ENCODE results near the gene ZHX3. TPM values are rescaled to one million over a fixed set of nuclear protein-coding genes. Genes with fewer than 3 reads are reported as not detected.

ZHX3 gene
- total and polyA plus RNA-seq, 10 of the 15 experiments (the other 5 are each of a cell fraction or from before 2014, with no cell fraction given): 1.3 to 14.0 (median 5.0) TPM

DNA sequence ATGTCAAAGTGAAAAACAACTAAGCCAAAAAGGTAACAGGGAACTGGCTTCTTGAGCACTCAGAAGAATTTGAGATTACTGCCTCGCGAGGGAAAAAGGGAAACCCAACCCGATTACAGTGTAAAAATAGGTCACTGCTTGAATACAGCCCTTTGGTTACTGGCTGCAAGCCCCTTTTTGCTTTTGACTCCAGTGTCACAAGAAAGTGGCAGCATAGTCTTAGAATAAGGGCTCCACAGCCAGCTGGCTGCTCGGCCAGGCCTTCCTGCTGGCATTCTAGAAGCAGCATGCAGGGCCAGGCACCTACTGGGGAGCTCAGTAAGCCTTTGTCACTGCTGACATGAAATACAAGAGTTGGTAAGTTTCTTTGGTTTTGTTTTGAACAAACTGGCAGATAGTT lies 83.0 kb downstream of the ZHX3 start (continued):
- TF ChIP-seq ASH2L (IDR thresholded peaks at IDR 0.05; ENCODE audit: borderline replicate concordance, low read depth): no peak
- no peak for TF ChIP-seq SIX5 (IDR thresholded peaks at IDR 0.05; ENCODE audit: low read depth, low read length, severe bottlenecking)
- TF ChIP-seq SREBF1 (IDR thresholded peaks at IDR 0.05; ENCODE audit: low read length): no peak

DNA sequence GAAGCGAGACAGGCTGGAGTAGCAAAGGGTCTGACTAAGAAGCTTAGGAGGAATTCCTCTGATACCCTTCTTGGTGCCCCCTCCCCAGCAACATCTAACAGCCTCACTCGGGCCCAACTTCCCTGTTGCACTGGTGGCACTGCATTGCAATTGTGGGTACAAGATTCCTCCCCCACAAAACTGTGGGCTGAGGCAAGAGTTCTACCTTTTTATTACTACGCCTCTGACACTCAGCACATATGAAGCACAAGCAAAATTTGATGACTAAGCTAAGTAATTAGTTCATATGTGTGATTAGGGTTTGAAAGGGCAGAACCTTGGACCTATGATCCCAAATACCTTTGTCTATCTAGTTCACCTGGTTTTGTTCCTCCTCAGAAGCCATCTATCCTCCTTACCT lies 83.5 kb downstream of the ZHX3 start:
- ChIA-PET RAD21 (ENCODE audit: unreplicated experiment) (interaction anchor here (1.0 to 3.4 kb wide), 5 partner anchors 61 to 254 kb away, joined by 3 to 67 read pairs (median 6); partner anchors contain the start of gene PLCG1), CTCF (interaction anchor here (1.0 to 7.3 kb wide), 13 partner anchors 10 to 270 kb away, joined by 3 to 110 read pairs (median 18); partner anchors contain the start of gene LPIN3), SMC1A (ENCODE audit: uncharacterized antibody, unreplicated experiment) (interaction anchor here (0.6 to 4.5 kb wide), 8 partner anchors 10 to 266 kb away, joined by 3 to 29 read pairs (median 8); partner anchors contain the start of gene LPIN3), POLR2A (no interaction called here)
- Histone ChIP-seq H3K36me3 (ENCODE audit: control insufficient read depth in 2 of 2, insufficient read depth in 2 of 2, low read length in 1 of 2) (no peaks in the 10 kb centered on the region), H2AFZ (ENCODE audit: control insufficient read depth, low read depth, low read length) (no peak overlapping the region), H4K20me1 (ENCODE audit: control insufficient read depth, insufficient read depth) (no peaks in the 10 kb centered on the region), H3K4me1 (ENCODE audit: control insufficient read depth, insufficient read depth, low read length) (no peaks in the 10 kb centered on the region), H3K27me3 (replicated peaks in 1 of 2; ENCODE audit: control insufficient read depth in 2 of 2, insufficient read depth in 2 of 2, low read length in 1 of 2) (no peaks in the 10 kb centered on the region), H3K27ac (ENCODE audit: control insufficient read depth, insufficient read depth) (no peak overlapping the region), H3K9me3 (replicated peaks; ENCODE audit: control insufficient read depth, insufficient read depth, low read length) (no peaks in the 10 kb centered on the region), H3K4me2 (ENCODE audit: control insufficient read depth, insufficient read depth) (no peak overlapping the region), H3K4me3 (no peak overlapping the region), H3K9ac (ENCODE audit: control insufficient read depth, insufficient read depth, low read length) (no peak overlapping the region), H3K79me2 (ENCODE audit: control insufficient read depth, insufficient read depth, low read length) (no peaks in the 10 kb centered on the region)
- intact Hi-C loops (cut with micrococcal nuclease; ENCODE audit: unreplicated experiment): loop anchor here (5.0 kb wide), 1 partner anchor 108 kb away; the partner anchor contains the start of gene LPIN3
- TF ChIP-seq CBFB (IDR thresholded peaks at IDR 0.05; ENCODE audit: low read depth): no peak
- no peak for TF ChIP-seq YY1 (IDR thresholded peaks at IDR 0.05; ENCODE audit: low read depth, low read length)
- no peak for TF ChIP-seq ZZZ3 (IDR thresholded peaks at IDR 0.05; ENCODE audit: control insufficient read depth, insufficient read length, low read depth)
- no peak for TF ChIP-seq YBX1 (IDR thresholded peaks at IDR 0.05)
- DNase-seq (ENCODE audit: low read depth, low spot score) (no peak), FAIRE-seq (no peak), ATAC-seq (no peak)
- in situ Hi-C loops (cut with MboI): loop anchor here (5.0 to 10.0 kb wide), 2 partner anchors 62 to 269 kb away; no protein-coding TSS in a partner anchor
- 76% methylated on average over 3 of the region's 3 CpGs for WGBS (ENCODE audit: insufficient coverage, insufficient replicate concordance, low lambda C conversion rate, missing lambda C conversion rate)
- no TSS peak for BruUV-seq (replicated peaks)
